ENCODE measurements around the gene PAOX. TPM values are rescaled to one million over a fixed set of nuclear protein-coding genes. Genes with fewer than 3 reads are reported as not detected.

Gene PAOX
- total and polyA plus RNA-seq, 12 donors, result 1.5 to 4.4 (median 3.0) TPM

- Histone ChIP-seq H3K27me3 (peaks cover 0 to 94% (median 74%) of the 10 kb centered on the region in 7 donors), H3K27ac (no peak overlapping the region), H3K9me3 (no peaks in the 10 kb centered on the region), H3K4me1 (no peaks in the 10 kb centered on the region), H3K36me3 (no peaks in the 10 kb centered on the region), H3K4me3 (no peak overlapping the region)
- intact Hi-C loops (cut with DNase I), result no loop called here
- WGBS, 2 donors, result 63 to 77% methylated on average over 5 of the region's 5 CpGs
- TF ChIP-seq, protein P1, sequence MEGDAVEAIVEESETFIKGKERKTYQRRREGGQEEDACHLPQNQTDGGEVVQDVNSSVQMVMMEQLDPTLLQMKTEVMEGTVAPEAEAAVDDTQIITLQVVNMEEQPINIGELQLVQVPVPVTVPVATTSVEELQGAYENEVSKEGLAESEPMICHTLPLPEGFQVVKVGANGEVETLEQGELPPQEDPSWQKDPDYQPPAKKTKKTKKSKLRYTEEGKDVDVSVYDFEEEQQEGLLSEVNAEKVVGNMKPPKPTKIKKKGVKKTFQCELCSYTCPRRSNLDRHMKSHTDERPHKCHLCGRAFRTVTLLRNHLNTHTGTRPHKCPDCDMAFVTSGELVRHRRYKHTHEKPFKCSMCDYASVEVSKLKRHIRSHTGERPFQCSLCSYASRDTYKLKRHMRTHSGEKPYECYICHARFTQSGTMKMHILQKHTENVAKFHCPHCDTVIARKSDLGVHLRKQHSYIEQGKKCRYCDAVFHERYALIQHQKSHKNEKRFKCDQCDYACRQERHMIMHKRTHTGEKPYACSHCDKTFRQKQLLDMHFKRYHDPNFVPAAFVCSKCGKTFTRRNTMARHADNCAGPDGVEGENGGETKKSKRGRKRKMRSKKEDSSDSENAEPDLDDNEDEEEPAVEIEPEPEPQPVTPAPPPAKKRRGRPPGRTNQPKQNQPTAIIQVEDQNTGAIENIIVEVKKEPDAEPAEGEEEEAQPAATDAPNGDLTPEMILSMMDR (IDR thresholded peaks at IDR 0.05), result no peak
- DNase-seq (no peak), ATAC-seq (no peak)
These were observed 34.8 kb upstream of the PAOX start for GRCh38 chr10:133344236-133344635.

DNA sequence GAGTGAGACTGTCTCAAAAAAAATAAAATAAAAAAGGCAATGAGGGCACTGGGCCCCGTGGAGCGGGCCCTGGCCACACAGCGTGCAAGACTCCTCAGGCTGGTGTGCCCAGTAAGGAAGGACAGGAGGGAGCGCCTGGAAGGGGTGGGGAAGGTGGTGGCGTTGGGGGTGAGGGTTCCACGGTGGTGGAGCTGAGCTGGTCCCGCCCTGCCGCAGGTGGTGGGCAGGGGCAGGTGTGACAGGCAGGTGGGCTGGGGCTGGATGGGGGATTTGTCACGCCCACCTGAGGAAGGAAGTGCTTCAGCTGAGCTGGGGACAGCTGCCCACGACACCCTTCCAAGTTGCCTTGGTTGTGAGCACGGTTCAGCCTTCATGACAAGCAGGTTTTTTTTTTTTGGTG lies 32.6 kb upstream of the PAOX start:
- no peak for ATAC-seq
- intact Hi-C loops (cut with DNase I), result no loop called here
- H3K9me3 ChIP-seq, result no peaks in the 10 kb centered on the region
- no peak overlapping the region for H3K4me3 ChIP-seq
- H3K4me1 ChIP-seq, result peaks cover 0 to 4% (median 0%) of the 10 kb centered on the region in 9 donors
- TF ChIP-seq, protein P1 (IDR thresholded peaks at IDR 0.05), result no peak
- 55 to 60% methylated on average over 11 of the region's 11 CpGs for WGBS, 2 donors
- no peak for DNase-seq
- no peaks in the 10 kb centered on the region for H3K36me3 ChIP-seq
- no peak overlapping the region for H3K27ac ChIP-seq
- peaks cover 0 to 82% (median 67%) of the 10 kb centered on the region in 7 donors for H3K27me3 ChIP-seq

GRCh38 chr10:133347710-133348517 lies 31.1 kb upstream of the PAOX start:
- TF ChIP-seq, protein P1 (IDR thresholded peaks at IDR 0.05), result no peak
- WGBS, 2 donors, result 58 to 59% methylated on average over 16 of the region's 16 CpGs
- peaks cover 0 to 67% (median 54%) of the 10 kb centered on the region in 7 donors for H3K27me3 ChIP-seq
- no peak for ATAC-seq
- DNase-seq, result no peak
- H3K4me1 ChIP-seq, result peaks cover 0 to 4% (median 0%) of the 10 kb centered on the region in 9 donors
- no peak overlapping the region for H3K4me3 ChIP-seq
- no peaks in the 10 kb centered on the region for H3K9me3 ChIP-seq
- intact Hi-C loops (cut with DNase I), result no loop called here
- no peak overlapping the region for H3K27ac ChIP-seq
- no peaks in the 10 kb centered on the region for H3K36me3 ChIP-seq

DNA sequence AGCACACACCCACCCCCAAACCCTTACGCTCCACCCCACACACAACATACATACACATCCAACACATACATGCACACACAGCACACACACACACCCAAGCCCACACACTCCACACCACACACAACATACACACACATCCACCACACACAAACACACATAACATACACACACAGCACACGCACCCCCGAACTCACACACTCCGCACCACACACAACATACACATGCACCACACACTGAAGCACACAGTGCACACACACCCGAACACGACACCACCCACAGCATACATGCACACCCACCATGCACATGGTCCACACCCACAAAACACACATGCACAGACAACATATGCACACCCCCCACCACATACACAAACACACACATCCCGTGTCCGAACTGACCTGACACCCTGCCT lies 29.9 kb upstream of the PAOX start:
- Histone ChIP-seq H3K36me3 (no peaks in the 10 kb centered on the region), H3K27me3 (peaks cover 0 to 57% (median 42%) of the 10 kb centered on the region in 7 donors), H3K9me3 (no peaks in the 10 kb centered on the region), H3K4me3 (no peak overlapping the region), H3K27ac (no peak overlapping the region), H3K4me1 (peaks cover 0 to 4% (median 0%) of the 10 kb centered on the region in 9 donors)
- no peak for DNase-seq
- intact Hi-C loops (cut with DNase I), result no loop called here
- 90 to 93% methylated on average over 8 of the region's 8 CpGs for WGBS, 2 donors
- TF ChIP-seq, protein P1 (IDR thresholded peaks at IDR 0.05), result no peak
- no peak for ATAC-seq

Data from heart right ventricle (tissue), 16 donors.